Right ventricle myocardium inferior (tissue), 1 donor: Measurements from ENCODE around the gene ATP6V0D1. TPM values are rescaled to one million over a fixed set of nuclear protein-coding genes. Genes with fewer than 3 reads are reported as not detected.

ENCODE experiments used
- ATAC-seq: fragments of 200-7000 bp; cut with Tn5 transposase; one replicate; pipeline ENCODE4 v1.9.1; 2020; ENCODE audit warnings: mild to moderate bottlenecking, moderate library complexity
- DNase-seq: peaks from one replicate; pipeline ENCODE4 v3.0.0; 2021; ENCODE audit errors: missing footprints
- intact Hi-C: fragments of 100-400 bp; cut with DNase I; formaldehyde crosslinking; loops from one replicate; pipeline ENCODE4 v1.11.0; 2022
- total RNA-seq: library from RNA; stranded (reverse); fragmentation: NEBNext Ultra II Directional; extraction: Animal tissue kit (Norgen Biotek cat#: 25700); gene quantifications from one replicate; pipeline ENCODE4 v1.2.1, GENCODE V29; 2021
- donor health status: DM: no; HTN: yes; CAD: no; lungs with severe emphysema.

The ATP6V0D1 gene
- total RNA-seq, 1 donor from 2014 or later: 67.7 TPM

- intact Hi-C loops: no loop called here
- DNase-seq (no peak), ATAC-seq (no peak)
Observed at GRCh38 chr16:67436640-67437193, 44.2 kb downstream of the ATP6V0D1 start.

- intact Hi-C loops: no loop called here
- no peak for DNase-seq
- no peak for ATAC-seq
Observed at GRCh38 chr16:67435758-67436164, 45.2 kb downstream of the ATP6V0D1 start.

- intact Hi-C loops: no loop called here
- ATAC-seq: no peak
- no peak for DNase-seq
Observed at GRCh38 chr16:67433131-67433719, 47.7 kb downstream of the ATP6V0D1 start.

GRCh38 chr16:67432506-67432890 lies 48.5 kb downstream of the ATP6V0D1 start:
- DNase-seq (no peak), ATAC-seq (no peak)
- intact Hi-C loops: no loop called here

GRCh38 chr16:67431775-67432505 lies 49.0 kb downstream of the ATP6V0D1 start:
- no peak for DNase-seq
- no peak for ATAC-seq
- intact Hi-C loops: no loop called here

GRCh38 chr16:67430977-67431774 lies 49.8 kb downstream of the ATP6V0D1 start, which contains the start of gene HSD11B2:
HSD11B2 (plus strand) TSS chr16:67431121; CDS start chr16:67431249, 128 bp downstream.
- intact Hi-C loops: no loop called here
- DNase-seq (peak; percentile 79), ATAC-seq (peak; percentile 53)

- intact Hi-C loops: no loop called here
- no peak for DNase-seq
- peak; percentile 23 for ATAC-seq
Observed at GRCh38 chr16:67430504-67430976, 50.4 kb downstream of the ATP6V0D1 start.

GRCh38 chr16:67429799-67430503 lies 51.0 kb downstream of the ATP6V0D1 start:
- ATAC-seq (no peak), DNase-seq (no peak)
- intact Hi-C loops: loop anchor here (2.0 kb wide), 2 partner anchors 37 to 85 kb away; no protein-coding TSS in a partner anchor

GRCh38 chr16:67429053-67429798 lies 51.7 kb downstream of the ATP6V0D1 start:
- ATAC-seq: no peak
- intact Hi-C loops: loop anchor here (2.0 kb wide), 2 partner anchors 38 to 86 kb away; no protein-coding TSS in a partner anchor
- no peak for DNase-seq

- ATAC-seq (peak; percentile 76), DNase-seq (peak; percentile 84)
- intact Hi-C loops: loop anchor here (2.0 kb wide), 2 partner anchors 39 to 87 kb away; no protein-coding TSS in a partner anchor
Observed at GRCh38 chr16:67428146-67428731, 52.7 kb downstream of the ATP6V0D1 start.

- intact Hi-C loops: no loop called here
- ATAC-seq: no peak
- no peak for DNase-seq
Observed at GRCh38 chr16:67426950-67427349, 54.0 kb downstream of the ATP6V0D1 start.

GRCh38 chr16:67426022-67426421 lies 54.9 kb downstream of the ATP6V0D1 start:
- no peak for DNase-seq
- ATAC-seq: no peak
- intact Hi-C loops: no loop called here

- ATAC-seq (no peak), DNase-seq (no peak)
- intact Hi-C loops: no loop called here
Observed at GRCh38 chr16:67425580-67425979, 55.4 kb downstream of the ATP6V0D1 start.

- ATAC-seq: no peak
- intact Hi-C loops: no loop called here
- no peak for DNase-seq
Observed at GRCh38 chr16:67425061-67425460, 55.9 kb downstream of the ATP6V0D1 start.

- ATAC-seq (no peak), DNase-seq (no peak)
- intact Hi-C loops: no loop called here
Observed at GRCh38 chr16:67424261-67424615, 56.7 kb downstream of the ATP6V0D1 start.

- intact Hi-C loops: no loop called here
- no peak for DNase-seq
Observed at GRCh38 chr16:67423611-67424260, 57.2 kb downstream of the ATP6V0D1 start.

GRCh38 chr16:67423015-67423414 lies 57.9 kb downstream of the ATP6V0D1 start:
- intact Hi-C loops: no loop called here
- ATAC-seq (no peak), DNase-seq (no peak)

More at GRCh38 chr16:67423611-67424260, 57.2 kb downstream of the ATP6V0D1 start:
- ATAC-seq: no peak
